ENCODE measurements around the gene COX18. TPM values are rescaled to one million over a fixed set of nuclear protein-coding genes. Genes with fewer than 3 reads are reported as not detected.

Gene COX18

GRCh38 chr4:73010789-73011628, 58.5 kb downstream of the COX18 start:
- H3K4me3 ChIP-seq (ENCODE audit: low read length): no peak overlapping the region
- no peak overlapping the region for H3K4me2 ChIP-seq (ENCODE audit: low read length)

GRCh38 chr4:73007526-73008100, 61.9 kb downstream of the COX18 start:
- no peaks in the 10 kb centered on the region for H3K9me3 ChIP-seq (replicated peaks; ENCODE audit: low read length)
- H3K4me1 ChIP-seq (ENCODE audit: control insufficient read depth, insufficient read depth, low read length): no peaks in the 10 kb centered on the region
- no peak overlapping the region for H3K9ac ChIP-seq (ENCODE audit: low read depth, low read length)
- no peaks in the 10 kb centered on the region for H3K36me3 ChIP-seq (ENCODE audit: insufficient read depth, low read length)
- peaks cover 21% of the 10 kb centered on the region for H3K27me3 ChIP-seq (ENCODE audit: control insufficient read depth, insufficient read depth, low read length)
- no peak overlapping the region for H3K4me3 ChIP-seq (ENCODE audit: low read length)
- no peak overlapping the region for H3K4me2 ChIP-seq (ENCODE audit: low read length)

More at GRCh38 chr4:73010789-73011628, 58.5 kb downstream of the COX18 start:
- H3K4me1 ChIP-seq (ENCODE audit: control insufficient read depth, insufficient read depth, low read length): no peaks in the 10 kb centered on the region
- no peak overlapping the region for H3K9ac ChIP-seq (ENCODE audit: low read depth, low read length)
- H3K36me3 ChIP-seq (ENCODE audit: insufficient read depth, low read length): no peaks in the 10 kb centered on the region
- H3K27me3 ChIP-seq (ENCODE audit: control insufficient read depth, insufficient read depth, low read length): peaks cover 10% of the 10 kb centered on the region
- H3K9me3 ChIP-seq (replicated peaks; ENCODE audit: low read length): no peaks in the 10 kb centered on the region

- peaks cover 25% of the 10 kb centered on the region for H3K27me3 ChIP-seq (ENCODE audit: control insufficient read depth, insufficient read depth, low read length)
- no peaks in the 10 kb centered on the region for H3K4me1 ChIP-seq (ENCODE audit: control insufficient read depth, insufficient read depth, low read length)
- no peaks in the 10 kb centered on the region for H3K36me3 ChIP-seq (ENCODE audit: insufficient read depth, low read length)
- H3K9ac ChIP-seq (ENCODE audit: low read depth, low read length): no peak overlapping the region
- H3K4me3 ChIP-seq (ENCODE audit: low read length): no peak overlapping the region
- H3K9me3 ChIP-seq (replicated peaks; ENCODE audit: low read length): no peaks in the 10 kb centered on the region
- no peak overlapping the region for H3K4me2 ChIP-seq (ENCODE audit: low read length)
Observed at GRCh38 chr4:73006286-73006990, 63.1 kb downstream of the COX18 start.

- peaks cover 27% of the 10 kb centered on the region for H3K27me3 ChIP-seq (ENCODE audit: control insufficient read depth, insufficient read depth, low read length)
- H3K4me1 ChIP-seq (ENCODE audit: control insufficient read depth, insufficient read depth, low read length): no peaks in the 10 kb centered on the region
- no peak overlapping the region for H3K4me2 ChIP-seq (ENCODE audit: low read length)
- H3K9ac ChIP-seq (ENCODE audit: low read depth, low read length): no peak overlapping the region
- H3K4me3 ChIP-seq (ENCODE audit: low read length): no peak overlapping the region
- no peaks in the 10 kb centered on the region for H3K9me3 ChIP-seq (replicated peaks; ENCODE audit: low read length)
- H3K36me3 ChIP-seq (ENCODE audit: insufficient read depth, low read length): no peaks in the 10 kb centered on the region
Observed at GRCh38 chr4:73005514-73005913, 64.0 kb downstream of the COX18 start.

Small RNA genes within 50 kb of the gene (small RNA-seq; reads per million reads assigned to genes)
- not detected for gene RNU6ATAC5P

Data from skeletal muscle satellite cell (primary cell).